OCI-LY1 (cell line): ENCODE data around the gene ZNF630.

Experiments
- CTCF ChIP-seq: fragments of 200-600 bp; sonication (generic), shearing (Covaris generic); IDR thresholded peaks from 2 replicates; pipeline ENCODE4 v1.5.1; 2017; ENCODE audit warnings: mild to moderate bottlenecking, antibody characterized with exemption, low read length, moderate library complexity, mixed read lengths
- EZH2 ChIP-seq: fragments of 200-600 bp; sonication (generic), shearing (Covaris generic); IDR thresholded peaks from 2 replicates; pipeline ENCODE4 v1.8.0; 2017; ENCODE audit warnings: borderline replicate concordance, mixed run types, mild to moderate bottlenecking, antibody characterized with exemption, low read length, moderate library complexity, mixed read lengths

DNA sequence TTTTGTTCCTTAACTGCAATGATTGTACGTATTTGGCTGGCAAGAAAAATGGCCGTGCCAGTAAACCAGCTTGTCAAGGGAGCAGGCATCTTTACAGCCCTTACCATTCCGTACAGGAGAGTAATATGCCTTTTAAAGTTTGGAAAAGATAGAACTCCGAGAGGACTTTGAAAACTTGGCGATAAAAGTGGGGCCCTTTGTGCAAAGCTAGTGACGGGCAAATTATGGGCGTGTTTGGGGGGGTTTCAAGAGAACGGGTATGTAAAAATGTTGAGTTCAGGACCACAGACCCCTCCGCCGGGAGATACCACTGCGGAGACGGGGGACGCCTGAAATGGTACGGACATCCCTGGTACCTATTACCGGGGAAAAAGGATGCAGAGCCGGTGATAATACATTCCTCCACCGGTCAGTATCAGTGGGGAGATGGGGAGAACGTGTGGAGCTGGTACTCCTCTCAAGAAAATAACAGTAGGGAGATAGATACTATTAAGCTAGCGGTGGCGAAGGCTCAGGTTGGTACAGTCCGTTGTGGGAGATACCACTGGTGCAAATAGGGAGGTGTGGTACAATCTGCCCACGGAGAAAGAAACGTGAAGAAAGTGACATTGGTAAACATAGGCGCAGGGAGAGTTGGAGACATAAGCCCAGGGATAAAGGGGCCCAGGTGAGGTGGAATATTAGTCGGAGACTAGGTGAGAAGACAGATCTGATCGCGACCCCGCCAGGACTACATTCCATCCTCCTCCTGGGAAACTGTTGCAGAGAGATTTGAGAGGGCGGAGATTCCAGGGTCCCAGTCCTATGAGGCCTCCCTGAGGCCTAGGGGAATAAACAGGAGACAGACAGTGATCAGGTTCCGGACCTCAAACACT lies 50.2 kb downstream of the ZNF630 start:
- TF ChIP-seq CTCF (no peak), EZH2 (no peak)
